Endodermal cell (in vitro differentiated cells): Measurements from ENCODE around the gene TRIM44. TPM values are rescaled to one million over a fixed set of nuclear protein-coding genes. Genes with fewer than 3 reads are reported as not detected.

Source experiments
- DNase-seq: peaks from one replicate; pipeline ENCODE4 v3.0.0-alpha.2; 2017
- H3K27ac ChIP-seq: 2 replicates; pipeline ENCODE4 v1.5.1; 2013; ENCODE audit warnings: mild to moderate bottlenecking, low read depth, low read length, moderate library complexity
- H3K27me3 ChIP-seq: 2 replicates; pipeline ENCODE4 v1.6.1; 2013; ENCODE audit warnings: mild to moderate bottlenecking, low read length, moderate library complexity; ENCODE audit not compliant: insufficient read depth, control insufficient read depth, poor library complexity, severe bottlenecking
- H3K36me3 ChIP-seq: 2 replicates; pipeline ENCODE4 v1.7.0; 2013; ENCODE audit warnings: mild to moderate bottlenecking, low read length, moderate library complexity; ENCODE audit not compliant: control insufficient read depth, insufficient read depth
- H3K4me1 ChIP-seq: one replicate; pipeline ENCODE4 v1.7.0; 2013; ENCODE audit warnings: low read length; ENCODE audit not compliant: control insufficient read depth, insufficient read depth
- H3K4me3 ChIP-seq: 2 replicates; pipeline ENCODE4 v1.5.1; 2013; ENCODE audit warnings: mild to moderate bottlenecking, low read length, moderate library complexity
- H3K9ac ChIP-seq: 2 replicates; pipeline ENCODE4 v1.6.1; 2013; ENCODE audit warnings: mild to moderate bottlenecking, low read length, moderate library complexity; ENCODE audit not compliant: poor library complexity, severe bottlenecking; ENCODE audit errors: extremely low read depth
- H3K9me3 ChIP-seq: 2 replicates; pipeline ENCODE4 v1.6.1; 2013; ENCODE audit warnings: mild to moderate bottlenecking, low read length, moderate library complexity; ENCODE audit not compliant: control insufficient read depth
- H3K27ac Mint-ChIP-seq: 2 replicates; pipeline ENCODE4 v1.8.0; 2020; ENCODE audit warnings: mixed read lengths
- H3K27me3 Mint-ChIP-seq: 2 replicates; pipeline ENCODE4 v1.8.0; 2021; ENCODE audit warnings: mild to moderate bottlenecking, mixed read lengths; ENCODE audit not compliant: insufficient read depth
- H3K36me3 Mint-ChIP-seq: 2 replicates; pipeline ENCODE4 v1.8.0; 2020; ENCODE audit warnings: low read depth, mixed read lengths
- H3K4me1 Mint-ChIP-seq: 2 replicates; pipeline ENCODE4 v1.8.0; 2020; ENCODE audit warnings: mixed read lengths
- H3K4me3 Mint-ChIP-seq: 2 replicates; pipeline ENCODE4 v1.8.0; 2020; ENCODE audit warnings: mild to moderate bottlenecking, moderate library complexity, mixed read lengths
- H3K9me3 Mint-ChIP-seq: 2 replicates; pipeline ENCODE4 v1.8.0; 2020; ENCODE audit warnings: mild to moderate bottlenecking, mixed read lengths
- WGBS, 2 experiments: methylation state at CpG; one replicate each; pipeline versions ENCODE4 v1.1.5 to v1.1.7; 2013; ENCODE audit warnings: missing lambda C conversion rate in 2 of 2, mixed read lengths in 1 of 2; ENCODE audit not compliant: insufficient coverage in 1 of 2, insufficient read length in 1 of 2; 5-methylcytosine and 5-hydroxymethylcytosine counted together
- total RNA-seq, 2 donors: library from RNA; stranded (reverse); fragmentation: NEBNext Ultra II Directional in 1 of 2; extraction: Animal tissue kit (Norgen Biotek cat#: 25700) in 1 of 2; gene quantifications; 2 replicates in 1 of 2; 3 replicates in 1 of 2; pipeline ENCODE4 v1.2.1, GENCODE V29; 2021
- TF ChIP-seq, protein P1 (sequence below): fragments of 200-600 bp; sonication (generic); conservative IDR thresholded peaks from 2 replicates; pipeline ENCODE4 v1.5.0; 2021; ENCODE audit warnings: antibody characterized with exemption, mild to moderate bottlenecking

The TRIM44 gene
- total RNA-seq, 2 donors from 2014 or later = 48.5 to 63.8 TPM

DNA sequence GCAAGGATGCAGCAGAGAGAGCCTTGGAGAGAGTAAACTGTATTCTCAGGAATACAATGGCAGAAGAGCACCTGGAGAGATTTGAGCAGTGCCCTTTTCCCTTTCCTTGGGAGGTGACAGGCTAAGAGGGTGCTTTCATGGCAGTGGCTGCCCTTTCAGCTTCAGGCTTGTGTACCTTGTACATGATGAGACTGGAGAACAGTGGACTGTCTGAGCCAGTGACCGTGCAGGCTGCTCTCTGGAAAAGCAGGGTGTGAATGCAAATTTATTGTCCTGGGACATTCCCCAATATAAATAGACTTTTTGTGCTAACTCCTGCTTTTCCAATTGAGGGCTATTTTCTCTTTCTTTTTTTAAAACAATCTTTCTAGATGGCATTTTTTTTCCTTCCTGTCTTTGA, 99.3 kb downstream of the TRIM44 start:
- H3K27me3 Mint-ChIP-seq = peaks cover 21% of the 10 kb centered on the region
- Histone ChIP-seq H3K27ac (no peak overlapping the region), H3K9ac (no peak overlapping the region), H3K36me3 (no peaks in the 10 kb centered on the region), H3K4me1 (peaks cover 2% of the 10 kb centered on the region), H3K4me3 (no peak overlapping the region), H3K9me3 (no peaks in the 10 kb centered on the region), H3K27me3 (peaks cover 21% of the 10 kb centered on the region)
- H3K9me3 Mint-ChIP-seq = no peaks in the 10 kb centered on the region
- H3K4me1 Mint-ChIP-seq = peaks cover 39% of the 10 kb centered on the region
- no peak for DNase-seq
- 86 to 100% methylated on average over 1 of the region's 1 CpG for WGBS, 2 experiments
- H3K27ac Mint-ChIP-seq = no peak overlapping the region
- no peak overlapping the region for H3K4me3 Mint-ChIP-seq
- H3K36me3 Mint-ChIP-seq = peaks cover 9% of the 10 kb centered on the region
- TF ChIP-seq, protein P1, sequence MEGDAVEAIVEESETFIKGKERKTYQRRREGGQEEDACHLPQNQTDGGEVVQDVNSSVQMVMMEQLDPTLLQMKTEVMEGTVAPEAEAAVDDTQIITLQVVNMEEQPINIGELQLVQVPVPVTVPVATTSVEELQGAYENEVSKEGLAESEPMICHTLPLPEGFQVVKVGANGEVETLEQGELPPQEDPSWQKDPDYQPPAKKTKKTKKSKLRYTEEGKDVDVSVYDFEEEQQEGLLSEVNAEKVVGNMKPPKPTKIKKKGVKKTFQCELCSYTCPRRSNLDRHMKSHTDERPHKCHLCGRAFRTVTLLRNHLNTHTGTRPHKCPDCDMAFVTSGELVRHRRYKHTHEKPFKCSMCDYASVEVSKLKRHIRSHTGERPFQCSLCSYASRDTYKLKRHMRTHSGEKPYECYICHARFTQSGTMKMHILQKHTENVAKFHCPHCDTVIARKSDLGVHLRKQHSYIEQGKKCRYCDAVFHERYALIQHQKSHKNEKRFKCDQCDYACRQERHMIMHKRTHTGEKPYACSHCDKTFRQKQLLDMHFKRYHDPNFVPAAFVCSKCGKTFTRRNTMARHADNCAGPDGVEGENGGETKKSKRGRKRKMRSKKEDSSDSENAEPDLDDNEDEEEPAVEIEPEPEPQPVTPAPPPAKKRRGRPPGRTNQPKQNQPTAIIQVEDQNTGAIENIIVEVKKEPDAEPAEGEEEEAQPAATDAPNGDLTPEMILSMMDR = no peak

DNA sequence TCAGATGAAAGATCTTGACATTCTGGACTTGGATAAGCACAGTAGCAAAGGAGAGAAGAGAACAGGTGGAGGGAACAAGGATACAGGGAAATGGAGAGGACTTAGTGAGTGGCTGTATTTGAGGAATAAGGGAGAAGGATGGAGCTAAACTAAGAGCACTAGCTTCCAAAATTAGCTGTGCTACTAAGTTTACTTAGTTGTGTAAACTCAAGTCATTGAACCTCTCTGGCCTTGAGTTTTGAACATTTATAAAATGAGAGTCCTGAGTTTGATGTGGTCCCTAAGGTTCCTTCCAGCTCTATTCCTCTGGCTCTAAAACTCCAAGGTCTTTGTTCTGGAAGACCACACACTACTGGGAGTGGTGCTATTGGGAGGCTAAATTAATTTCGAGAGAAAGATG, 100.7 kb downstream of the TRIM44 start:
- peaks cover 18% of the 10 kb centered on the region for H3K27me3 Mint-ChIP-seq
- 95% methylated on average over 1 of the region's 1 CpG; no CpG with 5 or more reads in 1 of the 2 experiments for WGBS, 2 experiments
- Histone ChIP-seq H3K4me3 (no peak overlapping the region), H3K36me3 (no peaks in the 10 kb centered on the region), H3K9ac (no peak overlapping the region), H3K9me3 (no peaks in the 10 kb centered on the region), H3K4me1 (peaks cover 2% of the 10 kb centered on the region), H3K27me3 (peaks cover 23% of the 10 kb centered on the region), H3K27ac (no peak overlapping the region)
- TF ChIP-seq, protein P1 = no peak
- peaks cover 39% of the 10 kb centered on the region for H3K4me1 Mint-ChIP-seq
- no peaks in the 10 kb centered on the region for H3K36me3 Mint-ChIP-seq
- DNase-seq = no peak
- H3K4me3 Mint-ChIP-seq = no peak overlapping the region
- no peak overlapping the region for H3K27ac Mint-ChIP-seq
- H3K9me3 Mint-ChIP-seq = no peaks in the 10 kb centered on the region

DNA sequence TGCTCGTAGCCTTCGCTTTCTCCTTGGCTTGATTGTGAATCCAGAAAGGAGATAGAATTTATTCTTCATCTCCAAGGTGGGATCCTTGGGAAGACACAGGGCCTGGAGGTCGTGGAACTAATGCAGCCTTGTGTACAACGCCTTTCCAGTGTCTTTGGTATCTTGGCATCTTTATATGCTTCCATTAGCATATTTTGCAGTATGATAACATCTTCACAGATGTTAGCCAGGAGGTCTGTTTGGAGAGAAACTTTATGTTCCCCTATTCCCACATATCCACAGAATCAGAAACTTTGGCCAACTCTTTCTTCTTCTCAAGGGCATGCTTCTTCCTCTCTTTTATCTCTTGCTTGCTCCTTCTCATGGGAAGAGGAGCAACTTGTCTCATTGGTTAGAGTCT, 101.2 kb downstream of the TRIM44 start:
- no peaks in the 10 kb centered on the region for H3K36me3 ChIP-seq
- H3K9me3 ChIP-seq = no peaks in the 10 kb centered on the region
- no peak overlapping the region for H3K4me3 ChIP-seq
- Mint-ChIP-seq H3K27me3 (peaks cover 18% of the 10 kb centered on the region), H3K36me3 (no peaks in the 10 kb centered on the region), H3K4me1 (peaks cover 39% of the 10 kb centered on the region), H3K4me3 (no peak overlapping the region), H3K27ac (no peak overlapping the region), H3K9me3 (no peaks in the 10 kb centered on the region)
- H3K9ac ChIP-seq = no peak overlapping the region
- H3K27me3 ChIP-seq = peaks cover 23% of the 10 kb centered on the region
- H3K27ac ChIP-seq = no peak overlapping the region
- no peak for DNase-seq
- 90 to 100% methylated on average over 1 to 4 of the region's 4 CpGs for WGBS, 2 experiments
- peaks cover 2% of the 10 kb centered on the region for H3K4me1 ChIP-seq
- TF ChIP-seq, protein P1 = no peak
